Liver (tissue), 9 donors: ENCODE data around the gene PIEZO2. TPM values are rescaled to one million over a fixed set of nuclear protein-coding genes. Genes with fewer than 3 reads are reported as not detected.

Experiments
- DNase-seq: peaks from one replicate; pipeline ENCODE4 v3.0.0-alpha.2; 2017; ENCODE audit warnings: low spot score
- H3K27ac ChIP-seq, 2 donors: one replicate each; pipeline ENCODE4 v1.7.0; 2013; ENCODE audit warnings: inconsistent platforms in 2 of 2, low read length in 2 of 2, control low read depth in 1 of 2, low read depth in 1 of 2, mild to moderate bottlenecking in 1 of 2
- H3K27me3 ChIP-seq, 4 donors: one replicate each; pipeline versions ENCODE4 v1.6.1 to v1.7.0; 2013; ENCODE audit warnings: low read length in 3 of 4, inconsistent platforms in 1 of 4, mild to moderate bottlenecking in 1 of 4, moderate library complexity in 1 of 4; ENCODE audit not compliant: control insufficient read depth in 4 of 4, insufficient read depth in 4 of 4
- H3K36me3 ChIP-seq, 4 donors: one replicate each; pipeline versions ENCODE4 v1.6.1 to v1.7.0; 2013; ENCODE audit warnings: low read length in 3 of 4, mild to moderate bottlenecking in 3 of 4, low read depth in 1 of 4, moderate library complexity in 1 of 4; ENCODE audit not compliant: control insufficient read depth in 4 of 4, insufficient read depth in 3 of 4
- H3K4me1 ChIP-seq, 4 donors: one replicate each; pipeline versions ENCODE4 v1.6.1 to v1.7.0; 2013; ENCODE audit warnings: low read length in 3 of 4, mild to moderate bottlenecking in 3 of 4, moderate library complexity in 1 of 4; ENCODE audit not compliant: control insufficient read depth in 4 of 4, insufficient read depth in 4 of 4
- H3K4me3 ChIP-seq, 3 donors: one replicate each; pipeline versions ENCODE4 v1.6.1 to v1.7.0; 2013; ENCODE audit warnings: low read length in 3 of 3, control low read depth in 1 of 3, low read depth in 1 of 3, mild to moderate bottlenecking in 1 of 3
- H3K9ac ChIP-seq, 2 donors: one replicate each; pipeline ENCODE4 v1.7.0; 2013; ENCODE audit warnings: low read length in 2 of 2, mild to moderate bottlenecking in 2 of 2, moderate library complexity in 2 of 2, control low read depth in 1 of 2, low read depth in 1 of 2
- H3K9me3 ChIP-seq, 4 donors: one replicate each; pipeline versions ENCODE4 v1.6.1 to v1.7.0; 2013; ENCODE audit warnings: low read length in 3 of 4; ENCODE audit not compliant: control insufficient read depth in 4 of 4
- EGR1 ChIP-seq, 2 donors: IDR thresholded peaks; 2 replicates each; pipeline ENCODE4 v1.6.1; 2016 to 2018; ENCODE audit warnings: antibody characterized with exemption in 2 of 2, low read depth in 2 of 2
- FOXA1 ChIP-seq: IDR thresholded peaks from 2 replicates; pipeline ENCODE4 v1.6.1; 2016; ENCODE audit warnings: antibody characterized with exemption
- FOXA2 ChIP-seq: IDR thresholded peaks from 2 replicates; pipeline ENCODE4 v1.6.1; 2016; ENCODE audit warnings: antibody characterized with exemption
- GABPA ChIP-seq, 2 donors: IDR thresholded peaks in 1 of 2; conservative IDR thresholded peaks in 1 of 2; 2 replicates each; pipeline ENCODE4 v1.6.1; 2016; ENCODE audit warnings: antibody characterized with exemption in 2 of 2, mild to moderate bottlenecking in 1 of 2, moderate library complexity in 1 of 2
- HNF4A ChIP-seq, 2 donors: conservative IDR thresholded peaks; 2 replicates each; pipeline ENCODE4 v1.6.1; 2016; ENCODE audit warnings: antibody characterized with exemption in 2 of 2, mild to moderate bottlenecking in 2 of 2
- HNF4G ChIP-seq: IDR thresholded peaks from 2 replicates; pipeline ENCODE4 v1.6.1; 2016; ENCODE audit warnings: antibody characterized with exemption
- JUND ChIP-seq, 2 donors: IDR thresholded peaks; 2 replicates each; pipeline ENCODE4 v1.6.1; 2016; ENCODE audit warnings: antibody characterized with exemption in 2 of 2
- NR2F2 ChIP-seq: IDR thresholded peaks from 2 replicates; pipeline ENCODE4 v1.6.1; 2016; ENCODE audit warnings: antibody characterized with exemption
- RAD21 ChIP-seq, 2 donors: IDR thresholded peaks; 2 replicates each; pipeline ENCODE4 v1.6.1; 2016; ENCODE audit warnings: antibody characterized with exemption in 2 of 2, mild to moderate bottlenecking in 2 of 2
- RXRA ChIP-seq, 2 donors: IDR thresholded peaks; 2 replicates each; pipeline ENCODE4 v1.6.1; 2017 to 2018; ENCODE audit warnings: antibody characterized with exemption in 2 of 2, mild to moderate bottlenecking in 1 of 2
- SP1 ChIP-seq: IDR thresholded peaks from 2 replicates; pipeline ENCODE4 v1.6.1; 2018; ENCODE audit warnings: antibody characterized with exemption, mild to moderate bottlenecking
- TAF1 ChIP-seq: conservative IDR thresholded peaks from 2 replicates; pipeline ENCODE4 v1.6.1; 2016; ENCODE audit warnings: antibody characterized with exemption, mild to moderate bottlenecking
- YY1 ChIP-seq: IDR thresholded peaks from 2 replicates; pipeline ENCODE4 v1.6.1; 2016; ENCODE audit warnings: antibody characterized with exemption, mild to moderate bottlenecking
- whole genome bisulfite sequencing: extraction: QIAGEN DNeasy Blood & Tissue Kit; methylation state at CpG from one replicate; pipeline ENCODE4 v1.1.7; 2013; 5-methylcytosine and 5-hydroxymethylcytosine counted together
- polyA plus RNA-seq, 2 donors: library from polyadenylated mRNA; stranded (reverse) in 1 of 2; unstranded in 1 of 2; fragments of 200-250 nt in 1 of 2; fragments of >200 nt in 1 of 2; fragmentation: Nextera tagmentation in 1 of 2; extraction: Ambion mirVana in 1 of 2; gene quantifications; one replicate each; pipeline versions ENCODE4 v1.2.1 to v1.2.3, GENCODE V29; 2013 to 2015
- total RNA-seq, 2 donors: library from RNA; depleted of rRNA; stranded (reverse); fragments of >200 nt; gene quantifications; one replicate each; pipeline ENCODE4 v1.2.3, GENCODE V29; 2014
- TF ChIP-seq, protein P1 (sequence below): IDR thresholded peaks from 2 replicates; pipeline ENCODE4 v1.6.1; 2016; ENCODE audit warnings: antibody characterized with exemption, mild to moderate bottlenecking
- TF ChIP-seq, protein P2 (sequence below): IDR thresholded peaks from 2 replicates; pipeline ENCODE4 v1.6.1; 2016; ENCODE audit warnings: antibody characterized with exemption
- TF ChIP-seq, protein P3 (sequence below): IDR thresholded peaks from 2 replicates; pipeline ENCODE4 v1.6.1; 2016; ENCODE audit warnings: antibody characterized with exemption
- TF ChIP-seq, protein P4 (sequence below): fragments of 150-350 bp; IDR thresholded peaks from 2 replicates; pipeline ENCODE4 v1.5.1; 2017; ENCODE audit warnings: improper control_type of control experiment, low read depth, low read length; ENCODE audit not compliant: missing input control
- TF ChIP-seq, protein P5 (sequence below): IDR thresholded peaks from 2 replicates; pipeline ENCODE4 v1.6.1; 2016; ENCODE audit warnings: antibody characterized with exemption
- donor health status: healthy.
- donor health status: healthy.
- donor health status: healthy.
- donor health status: healthy.
- donor health status: healthy.

PIEZO2 gene
- total and polyA plus RNA-seq, 4 donors: 1.1 to 12.3 (median 4.8) TPM

DNA sequence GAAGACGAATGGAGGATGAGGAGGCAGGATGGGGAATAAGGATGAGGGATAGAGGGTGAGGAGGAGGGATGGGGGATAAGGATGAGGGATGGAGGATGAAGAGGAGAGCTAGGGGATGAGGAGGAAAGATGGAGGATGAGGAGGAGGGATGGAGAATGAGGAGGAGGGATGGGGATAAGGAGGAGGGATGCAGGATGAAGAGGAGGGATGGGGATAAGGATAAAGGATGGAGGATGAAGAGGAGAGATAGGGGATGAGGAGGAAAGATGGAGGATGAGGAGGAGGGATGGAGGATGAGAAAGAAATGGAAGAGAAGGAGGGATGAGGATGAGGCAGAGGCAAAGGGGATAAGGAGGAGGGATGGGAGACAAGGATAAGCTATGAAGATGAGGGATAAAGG is 393.5 kb downstream of the PIEZO2 start (continued):
- TF ChIP-seq, protein P1, sequence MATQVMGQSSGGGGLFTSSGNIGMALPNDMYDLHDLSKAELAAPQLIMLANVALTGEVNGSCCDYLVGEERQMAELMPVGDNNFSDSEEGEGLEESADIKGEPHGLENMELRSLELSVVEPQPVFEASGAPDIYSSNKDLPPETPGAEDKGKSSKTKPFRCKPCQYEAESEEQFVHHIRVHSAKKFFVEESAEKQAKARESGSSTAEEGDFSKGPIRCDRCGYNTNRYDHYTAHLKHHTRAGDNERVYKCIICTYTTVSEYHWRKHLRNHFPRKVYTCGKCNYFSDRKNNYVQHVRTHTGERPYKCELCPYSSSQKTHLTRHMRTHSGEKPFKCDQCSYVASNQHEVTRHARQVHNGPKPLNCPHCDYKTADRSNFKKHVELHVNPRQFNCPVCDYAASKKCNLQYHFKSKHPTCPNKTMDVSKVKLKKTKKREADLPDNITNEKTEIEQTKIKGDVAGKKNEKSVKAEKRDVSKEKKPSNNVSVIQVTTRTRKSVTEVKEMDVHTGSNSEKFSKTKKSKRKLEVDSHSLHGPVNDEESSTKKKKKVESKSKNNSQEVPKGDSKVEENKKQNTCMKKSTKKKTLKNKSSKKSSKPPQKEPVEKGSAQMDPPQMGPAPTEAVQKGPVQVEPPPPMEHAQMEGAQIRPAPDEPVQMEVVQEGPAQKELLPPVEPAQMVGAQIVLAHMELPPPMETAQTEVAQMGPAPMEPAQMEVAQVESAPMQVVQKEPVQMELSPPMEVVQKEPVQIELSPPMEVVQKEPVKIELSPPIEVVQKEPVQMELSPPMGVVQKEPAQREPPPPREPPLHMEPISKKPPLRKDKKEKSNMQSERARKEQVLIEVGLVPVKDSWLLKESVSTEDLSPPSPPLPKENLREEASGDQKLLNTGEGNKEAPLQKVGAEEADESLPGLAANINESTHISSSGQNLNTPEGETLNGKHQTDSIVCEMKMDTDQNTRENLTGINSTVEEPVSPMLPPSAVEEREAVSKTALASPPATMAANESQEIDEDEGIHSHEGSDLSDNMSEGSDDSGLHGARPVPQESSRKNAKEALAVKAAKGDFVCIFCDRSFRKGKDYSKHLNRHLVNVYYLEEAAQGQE: no peak
- TF ChIP-seq, protein P2, sequence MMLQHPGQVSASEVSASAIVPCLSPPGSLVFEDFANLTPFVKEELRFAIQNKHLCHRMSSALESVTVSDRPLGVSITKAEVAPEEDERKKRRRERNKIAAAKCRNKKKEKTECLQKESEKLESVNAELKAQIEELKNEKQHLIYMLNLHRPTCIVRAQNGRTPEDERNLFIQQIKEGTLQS: no peak

DNA sequence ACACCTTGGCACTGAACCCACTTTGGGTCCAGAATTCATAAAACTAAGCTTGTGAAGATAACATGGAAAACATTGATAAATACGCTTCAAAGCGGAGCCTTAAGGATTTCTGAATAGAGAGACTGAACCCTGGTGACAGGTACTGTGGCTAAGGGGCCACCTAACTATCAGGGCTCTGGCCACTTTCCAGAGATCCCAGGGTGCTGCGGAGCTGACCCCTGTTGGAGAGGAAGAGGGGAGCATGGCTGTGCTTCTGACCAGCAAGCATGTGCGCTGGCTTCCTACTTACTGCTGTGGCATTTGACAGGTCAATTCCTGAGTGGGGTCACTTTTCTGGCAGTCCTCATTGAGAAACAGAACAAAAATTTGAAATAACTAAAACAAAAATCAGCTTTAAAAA is 395.2 kb downstream of the PIEZO2 start:
- TF ChIP-seq HNF4A (conservative IDR thresholded peaks at IDR 0.05): no peak
- TF ChIP-seq TAF1: no peak
- no peak for TF ChIP-seq EGR1 (IDR thresholded peaks at IDR 0.05; ENCODE audit: low read depth in 2 of 2)
- TF ChIP-seq NR2F2: no peak
- no peak for TF ChIP-seq JUND (IDR thresholded peaks at IDR 0.05)
- TF ChIP-seq, protein P3, sequence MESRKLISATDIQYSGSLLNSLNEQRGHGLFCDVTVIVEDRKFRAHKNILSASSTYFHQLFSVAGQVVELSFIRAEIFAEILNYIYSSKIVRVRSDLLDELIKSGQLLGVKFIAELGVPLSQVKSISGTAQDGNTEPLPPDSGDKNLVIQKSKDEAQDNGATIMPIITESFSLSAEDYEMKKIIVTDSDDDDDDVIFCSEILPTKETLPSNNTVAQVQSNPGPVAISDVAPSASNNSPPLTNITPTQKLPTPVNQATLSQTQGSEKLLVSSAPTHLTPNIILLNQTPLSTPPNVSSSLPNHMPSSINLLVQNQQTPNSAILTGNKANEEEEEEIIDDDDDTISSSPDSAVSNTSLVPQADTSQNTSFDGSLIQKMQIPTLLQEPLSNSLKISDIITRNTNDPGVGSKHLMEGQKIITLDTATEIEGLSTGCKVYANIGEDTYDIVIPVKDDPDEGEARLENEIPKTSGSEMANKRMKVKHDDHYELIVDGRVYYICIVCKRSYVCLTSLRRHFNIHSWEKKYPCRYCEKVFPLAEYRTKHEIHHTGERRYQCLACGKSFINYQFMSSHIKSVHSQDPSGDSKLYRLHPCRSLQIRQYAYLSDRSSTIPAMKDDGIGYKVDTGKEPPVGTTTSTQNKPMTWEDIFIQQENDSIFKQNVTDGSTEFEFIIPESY: no peak
- no peak for TF ChIP-seq FOXA2
- TF ChIP-seq RXRA (IDR thresholded peaks at IDR 0.05): no peak
- TF ChIP-seq, protein P1: no peak
- TF ChIP-seq, protein P4, sequence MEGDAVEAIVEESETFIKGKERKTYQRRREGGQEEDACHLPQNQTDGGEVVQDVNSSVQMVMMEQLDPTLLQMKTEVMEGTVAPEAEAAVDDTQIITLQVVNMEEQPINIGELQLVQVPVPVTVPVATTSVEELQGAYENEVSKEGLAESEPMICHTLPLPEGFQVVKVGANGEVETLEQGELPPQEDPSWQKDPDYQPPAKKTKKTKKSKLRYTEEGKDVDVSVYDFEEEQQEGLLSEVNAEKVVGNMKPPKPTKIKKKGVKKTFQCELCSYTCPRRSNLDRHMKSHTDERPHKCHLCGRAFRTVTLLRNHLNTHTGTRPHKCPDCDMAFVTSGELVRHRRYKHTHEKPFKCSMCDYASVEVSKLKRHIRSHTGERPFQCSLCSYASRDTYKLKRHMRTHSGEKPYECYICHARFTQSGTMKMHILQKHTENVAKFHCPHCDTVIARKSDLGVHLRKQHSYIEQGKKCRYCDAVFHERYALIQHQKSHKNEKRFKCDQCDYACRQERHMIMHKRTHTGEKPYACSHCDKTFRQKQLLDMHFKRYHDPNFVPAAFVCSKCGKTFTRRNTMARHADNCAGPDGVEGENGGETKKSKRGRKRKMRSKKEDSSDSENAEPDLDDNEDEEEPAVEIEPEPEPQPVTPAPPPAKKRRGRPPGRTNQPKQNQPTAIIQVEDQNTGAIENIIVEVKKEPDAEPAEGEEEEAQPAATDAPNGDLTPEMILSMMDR: no peak
- TF ChIP-seq, protein P5, sequence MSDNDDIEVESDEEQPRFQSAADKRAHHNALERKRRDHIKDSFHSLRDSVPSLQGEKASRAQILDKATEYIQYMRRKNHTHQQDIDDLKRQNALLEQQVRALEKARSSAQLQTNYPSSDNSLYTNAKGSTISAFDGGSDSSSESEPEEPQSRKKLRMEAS: no peak
- no peak for TF ChIP-seq FOXA1
- no peak for TF ChIP-seq GABPA (IDR thresholded peaks at IDR 0.05 in 1 of 2, conservative IDR thresholded peaks at IDR 0.05 in 1 of 2)
- TF ChIP-seq YY1: no peak
- TF ChIP-seq, protein P2: no peak
- TF ChIP-seq SP1: no peak
- no peak for TF ChIP-seq RAD21 (IDR thresholded peaks at IDR 0.05)
- TF ChIP-seq HNF4G: no peak
- peaks cover 3 to 51% (median 18%) of the 10 kb centered on the region in 4 donors for H3K36me3 ChIP-seq
- no peaks in the 10 kb centered on the region for H3K27me3 ChIP-seq
- H3K4me3 ChIP-seq: no peak overlapping the region
- DNase-seq: no peak
- H3K9me3 ChIP-seq: no peaks in the 10 kb centered on the region
- H3K4me1 ChIP-seq: no peaks in the 10 kb centered on the region
- no peak overlapping the region for H3K27ac ChIP-seq
- 93% methylated on average over 4 of the region's 4 CpGs for WGBS
- no peak overlapping the region for H3K9ac ChIP-seq
